Gastrocnemius medialis (tissue), 4 donors: ENCODE measurements around the gene CDNF. TPM values are rescaled to one million over a fixed set of nuclear protein-coding genes. Genes with fewer than 3 reads are reported as not detected.

ENCODE experiments used
- ATAC-seq, 2 donors: fragments of 150-250 bp; one replicate each; pipeline ENCODE4 v1.9.1; 2016
- DNase-seq, 2 donors: peaks; one replicate each; pipeline ENCODE4 v3.0.0-alpha.2; 2019
- H3K27ac ChIP-seq, 4 donors: fragments of 200-600 bp; sonication (generic); 1 replicate in 1 of 4; 2 replicates in 3 of 4; pipeline ENCODE4 v1.5.1; 2016 to 2018; ENCODE audit warnings: mild to moderate bottlenecking in 2 of 4, moderate library complexity in 1 of 4
- H3K27me3 ChIP-seq, 3 donors: fragments of 200-600 bp; sonication (generic) in 2 of 3; 1 replicate in 1 of 3; 2 replicates in 2 of 3; pipeline versions ENCODE4 v1.5.1 to v1.6.0; 2016 to 2019; ENCODE audit warnings: mild to moderate bottlenecking in 1 of 3, moderate library complexity in 1 of 3
- H3K36me3 ChIP-seq, 2 donors: fragments of 200-600 bp; sonication (generic) in 1 of 2; one replicate each; pipeline ENCODE4 v1.5.1; 2017 to 2018
- H3K4me1 ChIP-seq, 2 donors: fragments of 200-600 bp; sonication (generic) in 1 of 2; one replicate each; pipeline ENCODE4 v1.5.1; 2016 to 2017; ENCODE audit warnings: mild to moderate bottlenecking in 2 of 2
- H3K4me3 ChIP-seq, 4 donors: fragments of 200-600 bp; sonication (generic) in 3 of 4; 1 replicate in 1 of 4; 2 replicates in 3 of 4; pipeline ENCODE4 v1.5.1; 2016 to 2019; ENCODE audit warnings: mild to moderate bottlenecking in 2 of 4
- H3K9me3 ChIP-seq, 3 donors: fragments of 200-600 bp; sonication (generic) in 2 of 3; 1 replicate in 1 of 3; 2 replicates in 2 of 3; pipeline ENCODE4 v1.5.1; 2016 to 2019
- CTCF ChIP-seq, 5 experiments: fragments of 450-650 bp in 3 of 5; fragments of 200-600 bp in 2 of 5; sonication (generic) in 2 of 5; IDR thresholded peaks in 4 of 5; conservative IDR thresholded peaks in 1 of 5; 1 replicate in 4 of 5; 2 replicates in 1 of 5; pipeline ENCODE4 v1.5.1; 2016 to 2019; ENCODE audit warnings: antibody characterized with exemption in 5 of 5, mild to moderate bottlenecking in 3 of 5, moderate library complexity in 3 of 5
- POLR2A ChIP-seq, 2 donors: fragments of 450-650 bp; IDR thresholded peaks; one replicate each; pipeline ENCODE4 v1.6.1; 2017; ENCODE audit warnings: antibody characterized with exemption in 2 of 2, mild to moderate bottlenecking in 2 of 2, moderate library complexity in 2 of 2
- in situ Hi-C, 4 donors: fragments of 200-750 bp; cut with MboI; loops; one replicate each; pipeline versions ENCODE4 v1.15.0 to v1.8.0; 2017; ENCODE audit warnings: low sequenced_read_pairs in 4 of 4
- intact Hi-C: fragments of 100-400 bp; cut with DNase I; formaldehyde crosslinking; loops from one replicate; pipeline ENCODE4 v1.15.1; 2023; ENCODE audit warnings: low total_unique reads
- total RNA-seq, 4 donors: library from RNA; depleted of rRNA; stranded (reverse); fragments of >200 nt; gene quantifications; one replicate each; pipeline versions ENCODE4 v1.1.0 to v1.2.3, GENCODE V29; 2016

The CDNF gene
- total RNA-seq, 4 donors from 2014 or later: 8.6 to 18.3 (median 10.9) TPM

- no peak for TF ChIP-seq CTCF (IDR thresholded peaks at IDR 0.05 in 4 of 5, conservative IDR thresholded peaks at IDR 0.05 in 1 of 5)
- no peak for TF ChIP-seq POLR2A (IDR thresholded peaks at IDR 0.05)
- no peaks in the 10 kb centered on the region for H3K4me1 ChIP-seq
- H3K27ac ChIP-seq: no peak overlapping the region
- H3K27me3 ChIP-seq: no peaks in the 10 kb centered on the region
- DNase-seq (no peak), ATAC-seq (peak in 1 of 2 donors; percentile 50)
- H3K36me3 ChIP-seq: no peaks in the 10 kb centered on the region
- intact Hi-C loops (no loop called here), in situ Hi-C loops (no loop called here)
- no peaks in the 10 kb centered on the region for H3K9me3 ChIP-seq
- H3K4me3 ChIP-seq: no peak overlapping the region
These were observed 64.2 kb downstream of the CDNF start for GRCh38 chr10:14773551-14774213.

GRCh38 chr10:14772399-14772798, 65.4 kb downstream of the CDNF start:
- DNase-seq: no peak
- no peaks in the 10 kb centered on the region for H3K36me3 ChIP-seq
- H3K4me1 ChIP-seq: no peaks in the 10 kb centered on the region
- no peak for TF ChIP-seq CTCF (IDR thresholded peaks at IDR 0.05 in 4 of 5, conservative IDR thresholded peaks at IDR 0.05 in 1 of 5)
- no peak for TF ChIP-seq POLR2A (IDR thresholded peaks at IDR 0.05)
- H3K4me3 ChIP-seq: no peak overlapping the region
- no peak for ATAC-seq
- in situ Hi-C loops (no loop called here), intact Hi-C loops (no loop called here)
- H3K9me3 ChIP-seq: no peaks in the 10 kb centered on the region
- no peak overlapping the region for H3K27ac ChIP-seq
- H3K27me3 ChIP-seq: no peaks in the 10 kb centered on the region

- TF ChIP-seq CTCF (IDR thresholded peaks at IDR 0.05 in 4 of 5, conservative IDR thresholded peaks at IDR 0.05 in 1 of 5): no peak
- no peak for TF ChIP-seq POLR2A (IDR thresholded peaks at IDR 0.05)
- in situ Hi-C loops: no loop called here
- no peak for ATAC-seq
These were observed 66.9 kb downstream of the CDNF start for GRCh38 chr10:14770927-14771326.

More at GRCh38 chr10:14770927-14771326, 66.9 kb downstream of the CDNF start:
- no peaks in the 10 kb centered on the region for H3K36me3 ChIP-seq
- H3K4me1 ChIP-seq: no peaks in the 10 kb centered on the region
- no peaks in the 10 kb centered on the region for H3K27me3 ChIP-seq
- no peak overlapping the region for H3K4me3 ChIP-seq
- H3K27ac ChIP-seq: no peak overlapping the region
- H3K9me3 ChIP-seq: no peaks in the 10 kb centered on the region
- no peak for DNase-seq
- intact Hi-C loops: no loop called here

Other genes starting within 250 kb of the CDNF start
- gene FAM107B, start 63.1 kb downstream of the CDNF start, total RNA-seq: 1 to 10 TPM; 1.5 to 3.7 (median 2.6) TPM
- gene HSPA14, start 269 bp upstream of the CDNF start, total RNA-seq: 10 to 100 TPM; 17.7 to 25.5 (median 22.1) TPM
- 1 to 10 TPM; 4.7 to 8.5 (median 5.8) TPM for gene MSANTD7, start 269 bp upstream of the CDNF start, total RNA-seq
- 1 to 10 TPM in 3 of 4 donors, under 1 TPM in 1; 0.71 to 7.4 (median 5.0) TPM for gene SUV39H2, start 40.8 kb upstream of the CDNF start, total RNA-seq
- gene DCLRE1C, start 116.1 kb upstream of the CDNF start, total RNA-seq: 1 to 10 TPM; 3.0 to 3.6 (median 3.3) TPM
- gene MEIG1, start 121.4 kb upstream of the CDNF start, total RNA-seq: not detected
- gene OLAH, start 205.9 kb upstream of the CDNF start, total RNA-seq: under 1 TPM in 2 of 4 donors, not detected in 2; 0.29 to 0.69 TPM